ENCODE measurements around the gene PLAAT2. TPM values are rescaled to one million over a fixed set of nuclear protein-coding genes. Genes with fewer than 3 reads are reported as not detected.

Gene PLAAT2
- total RNA-seq, 4 donors from 2014 or later: 0.47 TPM; not detected in 3

Other genes starting within 250 kb of the PLAAT2 start
- not detected for gene SLC22A9, start 193.6 kb downstream of the PLAAT2 start, total RNA-seq
- gene PLAAT5, start 72.2 kb downstream of the PLAAT2 start, total RNA-seq: 1 to 10 TPM in 2 of 4 donors, under 1 TPM in 1, not detected in 1; 0.13 to 1.3 (median 1.1) TPM
- gene LGALS12, start 57.3 kb downstream of the PLAAT2 start, total RNA-seq: not detected
- 10 to 100 TPM in 2 of 4 donors, 1 to 10 TPM in 2; 3.9 to 32.6 (median 11.7) TPM for gene PLAAT4, start 26.6 kb downstream of the PLAAT2 start, total RNA-seq
- gene PLAAT3, start 51.1 kb upstream of the PLAAT2 start, total RNA-seq: 10 to 100 TPM in 1 of 4 donors, 1 to 10 TPM in 2, under 1 TPM in 1; 0.57 to 15.4 (median 4.5) TPM
- 10 to 100 TPM; 39.1 to 79.7 (median 55.3) TPM for gene ATL3, start 108.0 kb upstream of the PLAAT2 start, total RNA-seq
- 10 to 100 TPM; 48.0 to 78.3 (median 58.4) TPM for gene RTN3, start 118.1 kb upstream of the PLAAT2 start, total RNA-seq
- gene ZFTA, start 205.4 kb upstream of the PLAAT2 start, total RNA-seq: 10 to 100 TPM in 1 of 4 donors, 1 to 10 TPM in 3; 2.9 to 12.0 (median 4.6) TPM